GM19455 (cell line): ENCODE measurements around the gene GRHPR.
"Not testable (repeated sequence)": the region's sequence is repeated elsewhere in the genome, so short reads cannot be mapped to it uniquely, and the experiment has no call there.

Experiments
- ATAC-seq: cut with Tn5 transposase; IDR thresholded peaks from one replicate; pipeline ENCODE4 v1.9.1; 2021; ENCODE audit not compliant: unreplicated experiment

Gene GRHPR

DNA sequence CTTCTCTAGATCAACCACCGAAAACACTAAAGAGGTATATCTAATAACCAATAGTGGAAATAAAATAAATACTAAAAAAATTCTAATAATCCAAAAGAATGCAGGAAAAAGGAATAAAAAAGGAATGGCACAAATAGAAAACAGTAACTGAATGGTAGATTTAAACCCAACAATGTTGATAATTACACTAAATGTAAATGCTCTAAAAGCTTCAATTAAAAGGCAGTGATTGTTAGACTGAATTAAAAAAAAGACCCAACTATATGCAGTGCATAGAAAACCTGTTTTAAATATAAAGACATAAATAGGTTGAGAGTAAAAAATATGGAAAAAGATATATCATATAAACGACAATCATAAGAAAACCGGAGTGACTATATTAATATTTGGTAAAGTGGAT is 51.9 kb downstream of the GRHPR start:
- ATAC-seq: no peak

DNA sequence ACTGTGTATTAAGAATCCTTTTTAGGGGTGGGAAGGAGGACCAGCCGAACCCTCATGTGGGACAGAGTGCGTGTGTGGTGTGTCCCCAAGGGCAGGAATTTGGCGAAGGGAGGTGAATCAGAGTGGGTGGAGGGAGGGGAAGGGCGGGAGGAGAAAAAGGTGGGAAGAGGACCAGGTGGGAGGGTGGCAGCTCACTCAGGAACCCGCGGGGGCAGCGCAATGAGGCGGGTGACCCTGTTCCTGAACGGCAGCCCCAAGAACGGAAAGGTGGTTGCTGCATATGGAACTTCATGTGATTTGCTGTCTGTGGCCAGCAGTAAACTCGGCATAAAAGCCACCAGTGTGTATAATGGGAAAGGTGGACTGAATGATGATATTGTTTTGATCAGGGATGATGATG is 54.4 kb downstream of the GRHPR start:
- ATAC-seq: no peak

DNA sequence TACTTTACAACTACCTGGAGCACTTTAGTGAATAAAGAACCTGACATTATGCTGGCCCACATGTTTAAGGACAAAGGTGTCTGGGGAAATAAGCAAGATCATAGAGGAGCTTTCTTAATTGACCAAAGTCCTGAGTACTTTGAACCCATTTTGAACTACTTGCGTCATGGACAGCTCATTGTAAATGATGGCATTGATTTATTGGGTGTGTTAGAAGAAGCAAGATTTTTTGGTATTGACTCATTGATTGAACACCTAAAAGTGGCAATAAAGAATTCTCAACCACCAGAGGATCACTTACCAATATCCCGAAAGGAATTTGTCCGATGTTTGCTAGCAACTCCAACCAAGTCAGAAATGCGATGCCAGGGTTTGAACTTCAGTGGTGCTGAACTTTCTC is 54.9 kb downstream of the GRHPR start:
- not testable (repeated sequence) for ATAC-seq

DNA sequence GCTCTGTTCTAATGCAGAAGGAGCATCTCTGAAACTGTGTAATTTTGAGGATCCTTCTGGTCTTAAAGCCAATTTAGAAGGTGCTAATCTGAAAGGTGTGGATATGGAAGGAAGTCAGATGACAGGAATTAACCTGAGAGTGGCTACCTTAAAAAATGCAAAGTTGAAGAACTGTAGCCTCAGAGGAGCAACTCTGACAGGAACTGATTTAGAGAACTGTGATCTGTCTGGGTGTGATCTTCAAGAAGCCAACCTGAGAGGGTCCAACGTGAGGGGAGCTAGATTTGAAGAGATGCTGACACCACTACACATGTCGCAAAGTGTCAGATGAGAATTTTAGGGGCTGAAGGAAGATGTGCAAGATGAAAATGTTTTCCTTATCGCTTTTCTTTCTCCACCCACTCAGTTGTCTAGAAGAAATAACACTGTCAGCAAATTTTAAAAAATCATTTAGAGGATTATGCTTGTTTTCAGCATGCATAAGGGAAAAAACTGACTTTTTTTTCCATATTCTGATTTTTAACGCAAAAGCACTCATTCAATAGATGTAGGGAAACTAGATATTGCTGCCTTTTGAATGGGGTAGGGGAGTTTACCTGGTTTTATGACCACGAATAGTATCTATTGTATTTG is 55.6 kb downstream of the GRHPR start:
- ATAC-seq: not testable (repeated sequence)

DNA sequence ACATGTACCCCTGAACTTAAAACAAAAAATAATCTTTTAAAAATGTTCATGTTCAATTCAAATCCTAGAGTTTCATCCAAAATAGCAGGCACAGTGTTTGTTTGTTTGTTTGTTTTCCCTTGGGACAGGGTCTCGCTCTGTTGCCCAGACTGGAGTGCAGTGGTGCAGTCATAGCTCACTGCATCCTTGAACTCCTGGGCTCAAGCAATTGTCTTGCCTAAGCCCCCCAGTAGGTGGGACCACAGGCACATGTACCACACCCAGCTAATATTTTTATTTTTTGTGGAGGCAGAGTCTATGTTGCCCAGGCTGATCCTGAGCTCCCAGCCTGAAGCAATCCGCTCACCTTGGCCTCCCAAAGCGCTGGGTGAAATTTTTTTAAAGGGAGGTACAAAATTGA is 58.3 kb downstream of the GRHPR start:
- no peak for ATAC-seq

GRCh38 chr9:37485389-37486255 is 63.1 kb downstream of the GRHPR start, which contains the start of gene POLR1E:
Gene POLR1E (plus strand): TSS chr9:37485948. CDS start chr9:37486048, 100 bp downstream.
- peak; percentile 98 for ATAC-seq

DNA sequence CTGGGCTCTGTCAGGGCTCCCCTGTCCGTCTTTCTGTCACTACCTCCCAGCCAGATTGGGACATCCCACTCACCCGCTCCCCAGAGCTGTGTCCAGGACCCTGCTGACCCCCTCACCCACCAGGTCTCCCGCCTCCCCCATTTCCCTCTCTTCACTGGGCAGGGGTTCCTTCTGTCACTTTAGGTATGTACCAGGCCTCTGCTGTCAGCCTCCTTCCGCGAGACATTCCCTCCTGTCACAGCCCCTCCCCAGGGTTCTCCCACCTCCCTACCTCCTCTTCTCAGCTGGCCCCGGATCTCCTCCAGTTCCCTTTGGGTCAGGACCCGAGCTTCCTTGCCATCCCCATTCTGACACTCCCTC is 63.7 kb downstream of the GRHPR start:
- no peak for ATAC-seq
